HepG2 (cell line): Measurements from ENCODE around the gene CTDP1. TPM values are rescaled to one million over a fixed set of nuclear protein-coding genes. Genes with fewer than 3 reads are reported as not detected.

Source experiments
- BHLHE40 ChIP-seq: IDR thresholded peaks from 2 replicates; pipeline ENCODE4 v1.6.1; 2011; ENCODE audit warnings: low read length, improper control_type of control experiment
- CCDC6 ChIP-seq: sonication (generic); formaldehyde crosslinking; IDR thresholded peaks from 2 replicates; pipeline ENCODE4 v1.8.1; 2022; ENCODE audit warnings: mild to moderate bottlenecking, missing genetic modification reagents, moderate library complexity
- ETV5 ChIP-seq: IDR thresholded peaks from 2 replicates; pipeline ENCODE4 v1.6.1; 2018; ENCODE audit warnings: missing biosample characterization, missing genetic modification reagents, inconsistent platforms, borderline replicate concordance
- ETV6 ChIP-seq: sonication (generic); formaldehyde crosslinking; conservative IDR thresholded peaks from 2 replicates; pipeline ENCODE4 v1.4.0; 2020; ENCODE audit warnings: missing genetic modification reagents
- FLYWCH1 ChIP-seq: sonication (generic); formaldehyde crosslinking; IDR thresholded peaks from 2 replicates; pipeline ENCODE4 v1.8.1; 2023; ENCODE audit warnings: mild to moderate bottlenecking, missing genetic modification reagents
- FOSL1 ChIP-seq: sonication (generic); formaldehyde crosslinking; IDR thresholded peaks from 2 replicates; pipeline ENCODE4 v1.9.0; 2021; ENCODE audit warnings: missing genetic modification reagents, borderline replicate concordance
- KDM1A ChIP-seq: IDR thresholded peaks from 2 replicates; pipeline ENCODE4 v1.6.1; 2016; ENCODE audit warnings: missing compliant biosample characterization
- KLF11 ChIP-seq: IDR thresholded peaks from 2 replicates; pipeline ENCODE4 v1.6.1; 2016; ENCODE audit warnings: missing compliant biosample characterization
- LCORL ChIP-seq, 2 experiments: fragments of 450-650 bp in 1 of 2; sonication (generic) in 1 of 2; formaldehyde crosslinking in 1 of 2; IDR thresholded peaks; 2 replicates each; pipeline versions ENCODE4 v1.5.0 to v1.6.1; 2017 to 2020; ENCODE audit warnings: antibody characterized with exemption in 1 of 2, missing genetic modification reagents in 1 of 2
- NR1H2 ChIP-seq: sonication (generic); formaldehyde crosslinking; IDR thresholded peaks from 2 replicates; pipeline ENCODE4 v1.8.1; 2022; ENCODE audit warnings: low read depth, missing genetic modification reagents, borderline replicate concordance
- POLR2AphosphoS5 ChIP-seq: IDR thresholded peaks from 2 replicates; pipeline ENCODE4 v1.6.1; 2012; ENCODE audit warnings: low read depth, low read length
- RCOR2 ChIP-seq: IDR thresholded peaks from 2 replicates; pipeline ENCODE4 v1.6.1; 2016; ENCODE audit warnings: missing biosample characterization, missing genetic modification reagents
- SKI ChIP-seq: fragments of 450-650 bp; IDR thresholded peaks from one replicate; pipeline ENCODE4 v1.6.1; 2018; ENCODE audit warnings: mild to moderate bottlenecking; ENCODE audit not compliant: partially characterized antibody
- SOX13 ChIP-seq, 3 experiments: fragments of 450-650 bp in 1 of 3; sonication (generic) in 1 of 3; formaldehyde crosslinking in 1 of 3; IDR thresholded peaks in 2 of 3; conservative IDR thresholded peaks in 1 of 3; 2 replicates each; pipeline versions ENCODE4 v1.5.0 to v1.6.1; 2016 to 2020; ENCODE audit warnings: antibody characterized with exemption in 1 of 3, mild to moderate bottlenecking in 1 of 3, missing compliant biosample characterization in 1 of 3, missing genetic modification reagents in 1 of 3, moderate library complexity in 1 of 3
- TRIM24 ChIP-seq: sonication (generic); formaldehyde crosslinking; IDR thresholded peaks from 2 replicates; pipeline ENCODE4 v1.8.0; 2022; ENCODE audit warnings: mild to moderate bottlenecking, missing genetic modification reagents
- YEATS2 ChIP-seq: sonication (generic); formaldehyde crosslinking; IDR thresholded peaks from 2 replicates; pipeline ENCODE4 v1.4.0; 2020; ENCODE audit warnings: missing genetic modification reagents, borderline replicate concordance
- ZBTB7B ChIP-seq: sonication (generic); formaldehyde crosslinking; IDR thresholded peaks from 2 replicates; pipeline ENCODE4 v1.4.0; 2020; ENCODE audit warnings: missing genetic modification reagents
- ZNF281 ChIP-seq: sonication (generic); formaldehyde crosslinking; IDR thresholded peaks from 2 replicates; pipeline ENCODE4 v1.4.0; 2020; ENCODE audit warnings: missing genetic modification reagents, borderline replicate concordance
- ZNF333 ChIP-seq: sonication (generic); formaldehyde crosslinking; IDR thresholded peaks from 2 replicates; pipeline ENCODE4 v1.4.0; 2020; ENCODE audit warnings: mild to moderate bottlenecking, missing genetic modification reagents, borderline replicate concordance
- ZNF512B ChIP-seq: sonication (generic); formaldehyde crosslinking; IDR thresholded peaks from 2 replicates; pipeline ENCODE4 v1.5.1; 2020; ENCODE audit warnings: missing genetic modification reagents, mild to moderate bottlenecking, borderline replicate concordance
- ZNF549 ChIP-seq: sonication (generic); formaldehyde crosslinking; IDR thresholded peaks from 2 replicates; pipeline ENCODE4 v1.5.0; 2020; ENCODE audit warnings: missing genetic modification reagents
- ZNF614 ChIP-seq: IDR thresholded peaks from 2 replicates; pipeline ENCODE4 v1.6.1; 2018; ENCODE audit warnings: missing biosample characterization, missing genetic modification reagents, inconsistent platforms, borderline replicate concordance
- polyA plus RNA-seq, 8 experiments: library from polyadenylated mRNA; depleted of rRNA in 3 of 8; stranded (reverse) in 7 of 8; unstranded in 1 of 8; fragments of >200 nt; fragmentation: Illumina TruSeq in 4 of 8; extraction: Trizol in 4 of 8; gene quantifications; 2 replicates each; pipeline versions ENCODE4 v1.2.1 to v1.2.3, GENCODE V29; 2011 to 2016; ENCODE audit warnings: low read depth in 4 of 8, missing spikeins in 1 of 8, mixed read lengths in 1 of 8; ENCODE audit not compliant: insufficient read depth in 1 of 8
- total RNA-seq, 5 experiments: library from RNA; depleted of rRNA; stranded (reverse); fragments of >200 nt; fragmentation: Illumina TruSeq; extraction: Trizol; gene quantifications; 2 replicates each; pipeline ENCODE4 v1.2.3, GENCODE V29; 2016; ENCODE audit warnings: low read depth in 1 of 5

The CTDP1 gene
- total and polyA plus RNA-seq, 2 of the 13 experiments (the other 11 are each of a cell fraction or from before 2014, with no cell fraction given): 6.9 to 11.0 TPM

- TF ChIP-seq ZNF281: peak; percentile 36; the same call in 1 of the 2 replicates
- peak; percentile 35; the same call in 1 of the 2 replicates for TF ChIP-seq ZBTB7B
- TF ChIP-seq ETV6 (CRISPR knock-in tag): peak; percentile 77; the same call in 1 of the 2 replicates
- peak; percentile 51; the same call in 1 of the 2 replicates for TF ChIP-seq YEATS2 (CRISPR knock-in tag)
- TF ChIP-seq ETV5 (CRISPR knock-in tag): peak; percentile 79; the same call in 1 of the 2 replicates
- TF ChIP-seq ZNF549 (CRISPR knock-in tag): no peak
- TF ChIP-seq ZNF614 (CRISPR knock-in tag): 0 out of 2 replicates have a peak, but pooled peaks have one; percentile 50
- no peak; the same call in 1 of the 2 replicates for TF ChIP-seq SOX13 (IDR thresholded peaks at IDR 0.05)
- TF ChIP-seq SOX13 (CRISPR knock-in tag; conservative IDR thresholded peaks at IDR 0.05 in 1 of 2, IDR thresholded peaks at IDR 0.05 in 1 of 2): peak in 1 of 2 experiments; percentile 93; a peak in 2 of 4 replicates
- no peak for TF ChIP-seq POLR2AphosphoS5
- no peak for TF ChIP-seq NR1H2 (CRISPR knock-in tag)
- no peak for TF ChIP-seq LCORL (IDR thresholded peaks at IDR 0.05)
- TF ChIP-seq LCORL (CRISPR knock-in tag; IDR thresholded peaks at IDR 0.05): peak; percentile 92
- peak; percentile 68; the same call in 1 of the 2 replicates for TF ChIP-seq KLF11 (CRISPR knock-in tag)
- peak; percentile 20; the same call in 1 of the 2 replicates for TF ChIP-seq KDM1A (CRISPR knock-in tag)
- TF ChIP-seq FOSL1 (CRISPR knock-in tag): peak; percentile 55; the same call in 1 of the 2 replicates
- no peak for TF ChIP-seq ZNF333 (CRISPR knock-in tag)
- TF ChIP-seq ZNF512B (CRISPR knock-in tag): no peak
- TF ChIP-seq FLYWCH1 (CRISPR knock-in tag): no peak
- TF ChIP-seq SKI: peak; percentile 86
- 0 out of 2 replicates have a peak, but pooled peaks have one; percentile 21 for TF ChIP-seq TRIM24 (CRISPR knock-in tag)
- peak; percentile 86 for TF ChIP-seq RCOR2 (CRISPR knock-in tag)
- TF ChIP-seq BHLHE40: 0 out of 2 replicates have a peak, but pooled peaks have one; percentile 31
- TF ChIP-seq CCDC6: peak; percentile 47; the same call in 1 of the 2 replicates
These were observed 111.7 kb downstream of the CTDP1 start (continued) for GRCh38 chr18:79790996-79791972.
